ENCODE data around the gene ZNF436. TPM values are rescaled to one million over a fixed set of nuclear protein-coding genes. Genes with fewer than 3 reads are reported as not detected.

Gene ZNF436
- total RNA-seq, 1 experiment from 2014 or later = 14.0 TPM

- H3K4me1 ChIP-seq (replicated peaks; ENCODE audit: insufficient read depth) = no peaks in the 10 kb centered on the region
- H4K20me1 ChIP-seq (ENCODE audit: insufficient read depth) = no peaks in the 10 kb centered on the region
- no peaks in the 10 kb centered on the region for H3F3A ChIP-seq (ENCODE audit: insufficient read depth, low read depth)
- H3K4me2 ChIP-seq = no peak overlapping the region
- no TSS peak for BruUV-seq (replicated peaks)
- no peaks in the 10 kb centered on the region for H3K36me3 ChIP-seq (ENCODE audit: low read depth)
- no peak overlapping the region for H2AFZ ChIP-seq
- no peaks in the 10 kb centered on the region for H3K27me3 ChIP-seq (ENCODE audit: insufficient read depth, low read depth)
- no peak for DNase-seq
- no peak overlapping the region for H3K27ac ChIP-seq
- CTCF ChIA-PET = no interaction called here
- no peaks in the 10 kb centered on the region for H3K9me3 ChIP-seq (ENCODE audit: insufficient read depth, low read depth)
- H3K4me3 ChIP-seq = no peak overlapping the region
- intact Hi-C loops (cut with micrococcal nuclease; ENCODE audit: unreplicated experiment) = no loop called here
- no peaks in the 10 kb centered on the region for H3K79me2 ChIP-seq (ENCODE audit: low read depth)
- TF ChIP-seq CTCF (conservative IDR thresholded peaks at IDR 0.05) (no peak), EZH2 (IDR thresholded peaks at IDR 0.05; ENCODE audit: low read depth) (no peak)
- no peaks in the 10 kb centered on the region for H3K9me2 ChIP-seq (ENCODE audit: insufficient read depth)
- POLR2A ChIA-PET (ENCODE audit: unreplicated experiment) = no interaction called here
Observed at GRCh38 chr1:23352096-23352695, 17.4 kb downstream of the ZNF436 start.

GRCh38 chr1:23345920-23346319 is 23.7 kb downstream of the ZNF436 start:
- no peak overlapping the region for H2AFZ ChIP-seq
- no peaks in the 10 kb centered on the region for H3K27me3 ChIP-seq (ENCODE audit: insufficient read depth, low read depth)
- TF ChIP-seq CTCF (conservative IDR thresholded peaks at IDR 0.05) (no peak), EZH2 (IDR thresholded peaks at IDR 0.05; ENCODE audit: low read depth) (no peak)
- no peak overlapping the region for H3K27ac ChIP-seq
- no TSS peak for BruUV-seq (replicated peaks)
- DNase-seq = no peak
- no peaks in the 10 kb centered on the region for H3K9me3 ChIP-seq (ENCODE audit: insufficient read depth, low read depth)
- H3K36me3 ChIP-seq (ENCODE audit: low read depth) = peaks cover 5% of the 10 kb centered on the region; the same call in 1 of the 2 replicates
- H3K4me2 ChIP-seq = no peak overlapping the region
- no peak overlapping the region for H3K4me3 ChIP-seq
- peaks cover 32% of the 10 kb centered on the region for H3K79me2 ChIP-seq (ENCODE audit: low read depth)
- H3F3A ChIP-seq (ENCODE audit: insufficient read depth, low read depth) = peaks cover 15% of the 10 kb centered on the region
- intact Hi-C loops (cut with micrococcal nuclease; ENCODE audit: unreplicated experiment) = loop anchor here (2.0 kb wide), 1 partner anchor 133 kb away; no protein-coding TSS in a partner anchor
- H4K20me1 ChIP-seq (ENCODE audit: insufficient read depth) = peaks cover 23% of the 10 kb centered on the region
- ChIA-PET CTCF (interaction anchor here (0.6 to 0.7 kb wide), 2 partner anchors 45 to 93 kb away, joined by 3 to 4 read pairs; no protein-coding TSS in a partner anchor), POLR2A (ENCODE audit: unreplicated experiment) (no interaction called here)
- peaks cover 25% of the 10 kb centered on the region for H3K4me1 ChIP-seq (replicated peaks; ENCODE audit: insufficient read depth)
- no peaks in the 10 kb centered on the region for H3K9me2 ChIP-seq (ENCODE audit: insufficient read depth)

GRCh38 chr1:23344987-23345472 is 24.6 kb downstream of the ZNF436 start:
- no peak for DNase-seq
- no TSS peak for BruUV-seq (replicated peaks)
- Histone ChIP-seq H3K9me2 (ENCODE audit: insufficient read depth) (no peaks in the 10 kb centered on the region), H2AFZ (peak overlapping the region; percentile 82), H3K79me2 (ENCODE audit: low read depth) (peaks cover 40% of the 10 kb centered on the region), H4K20me1 (ENCODE audit: insufficient read depth) (peaks cover 32% of the 10 kb centered on the region), H3K27me3 (ENCODE audit: insufficient read depth, low read depth) (no peaks in the 10 kb centered on the region), H3F3A (ENCODE audit: insufficient read depth, low read depth) (peaks cover 15% of the 10 kb centered on the region), H3K9me3 (ENCODE audit: insufficient read depth, low read depth) (no peaks in the 10 kb centered on the region), H3K4me2 (peak overlapping the region; percentile 81), H3K4me3 (peak overlapping the region; percentile 65), H3K4me1 (replicated peaks; ENCODE audit: insufficient read depth) (peaks cover 34% of the 10 kb centered on the region), H3K36me3 (ENCODE audit: low read depth) (peaks cover 6% of the 10 kb centered on the region; the same call in 1 of the 2 replicates), H3K27ac (peak overlapping the region; percentile 81)
- CTCF ChIA-PET = interaction anchor here (0.5 kb wide), 1 partner anchor 140 kb away, joined by 19 read pairs; no protein-coding TSS in a partner anchor
- POLR2A ChIA-PET (ENCODE audit: unreplicated experiment) = interaction anchor here (0.6 to 1.3 kb wide), 5 partner anchors 11 to 164 kb away, joined by 3 to 25 read pairs (median 7); partner anchors contain the start of gene ZNF436
- intact Hi-C loops (cut with micrococcal nuclease; ENCODE audit: unreplicated experiment) = loop anchor here (1.0 to 2.0 kb wide), 3 partner anchors 23 to 134 kb away; no protein-coding TSS in a partner anchor
- TF ChIP-seq EZH2 (IDR thresholded peaks at IDR 0.05; ENCODE audit: low read depth) = no peak
- no peak for TF ChIP-seq CTCF (conservative IDR thresholded peaks at IDR 0.05)

Data from PC-9 (cell line).